Measurements from ENCODE around the gene ZEB1.
A peak's percentile ranks its signal among the peaks of the same experiment; 100 is the strongest.

Gene ZEB1

DNA sequence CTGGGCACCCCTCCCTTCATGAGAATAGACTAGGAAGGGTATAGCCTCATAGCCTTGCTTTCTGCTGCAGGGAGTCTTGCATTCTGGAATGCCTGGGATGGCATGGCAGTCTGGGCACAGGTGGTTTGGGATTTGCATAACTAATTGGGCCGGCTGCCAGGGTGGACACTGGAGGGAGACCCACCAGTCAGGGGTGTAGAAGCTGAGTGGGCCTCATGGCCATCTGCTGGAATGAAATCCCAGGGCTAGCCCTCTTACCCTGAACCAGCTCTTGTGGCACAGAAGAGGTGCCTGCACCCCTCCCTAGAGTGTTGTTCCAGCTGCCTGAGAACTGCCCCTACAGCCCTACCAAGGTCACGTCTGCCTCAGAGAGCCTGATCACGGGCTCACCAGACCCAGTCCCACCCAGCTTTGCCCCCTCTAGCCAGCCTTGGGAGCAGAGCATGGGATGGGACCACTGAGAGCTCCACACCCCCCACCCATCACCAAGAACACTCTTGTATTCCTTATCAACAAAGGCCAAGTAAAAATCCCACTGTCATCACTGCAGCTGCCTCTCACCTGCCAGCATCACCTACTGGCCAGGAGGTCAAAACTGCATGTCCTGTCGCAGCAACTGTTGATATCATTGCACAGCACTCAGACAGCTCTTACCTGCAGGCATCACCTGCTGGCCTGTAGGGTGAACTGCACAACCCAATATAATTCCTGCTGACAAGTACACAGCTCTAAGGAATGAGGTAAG is 148.9 kb downstream of the ZEB1 start:
- Histone ChIP-seq H3K4me2 (ENCODE audit: low read length) (no peak overlapping the region), H3K4me1 (ENCODE audit: control insufficient read depth, low read length) (no peaks in the 10 kb centered on the region), H3K9me2 (replicated peaks; ENCODE audit: control insufficient read depth, low read length) (no peaks in the 10 kb centered on the region), H4K20me1 (ENCODE audit: control insufficient read depth, insufficient read depth, low read depth, low read length) (no peaks in the 10 kb centered on the region), H3K4me3 (ENCODE audit: low read length) (no peak overlapping the region), H3K27ac (ENCODE audit: low read depth, low read length) (no peak overlapping the region), H3K79me2 (ENCODE audit: control insufficient read depth, low read length) (no peaks in the 10 kb centered on the region), H3K36me3 (ENCODE audit: control insufficient read depth, low read length) (peaks cover 49% of the 10 kb centered on the region), H3K9me3 (ENCODE audit: control insufficient read depth, insufficient read depth, low read length) (peaks cover 18% of the 10 kb centered on the region; the same call in 1 of the 2 replicates), H3F3A (ENCODE audit: control insufficient read depth, insufficient read depth) (0 out of 2 replicates have a peak, but pooled peaks cover 4% of the 10 kb centered on the region), H3K27me3 (ENCODE audit: control insufficient read depth, low read length) (no peaks in the 10 kb centered on the region)
- TF ChIP-seq, protein P1, sequence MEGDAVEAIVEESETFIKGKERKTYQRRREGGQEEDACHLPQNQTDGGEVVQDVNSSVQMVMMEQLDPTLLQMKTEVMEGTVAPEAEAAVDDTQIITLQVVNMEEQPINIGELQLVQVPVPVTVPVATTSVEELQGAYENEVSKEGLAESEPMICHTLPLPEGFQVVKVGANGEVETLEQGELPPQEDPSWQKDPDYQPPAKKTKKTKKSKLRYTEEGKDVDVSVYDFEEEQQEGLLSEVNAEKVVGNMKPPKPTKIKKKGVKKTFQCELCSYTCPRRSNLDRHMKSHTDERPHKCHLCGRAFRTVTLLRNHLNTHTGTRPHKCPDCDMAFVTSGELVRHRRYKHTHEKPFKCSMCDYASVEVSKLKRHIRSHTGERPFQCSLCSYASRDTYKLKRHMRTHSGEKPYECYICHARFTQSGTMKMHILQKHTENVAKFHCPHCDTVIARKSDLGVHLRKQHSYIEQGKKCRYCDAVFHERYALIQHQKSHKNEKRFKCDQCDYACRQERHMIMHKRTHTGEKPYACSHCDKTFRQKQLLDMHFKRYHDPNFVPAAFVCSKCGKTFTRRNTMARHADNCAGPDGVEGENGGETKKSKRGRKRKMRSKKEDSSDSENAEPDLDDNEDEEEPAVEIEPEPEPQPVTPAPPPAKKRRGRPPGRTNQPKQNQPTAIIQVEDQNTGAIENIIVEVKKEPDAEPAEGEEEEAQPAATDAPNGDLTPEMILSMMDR (IDR thresholded peaks at IDR 0.05; ENCODE audit: low read depth, low read length, poor library complexity, severe bottlenecking), result peak; percentile 34
- no peak for TF ChIP-seq EZH2phosphoT487 (IDR thresholded peaks at IDR 0.05; ENCODE audit: borderline replicate concordance, low read length)

GRCh38 chr10:31468536-31468859 is 149.5 kb downstream of the ZEB1 start:
- H3K36me3 ChIP-seq (ENCODE audit: control insufficient read depth, low read length), result peaks cover 44% of the 10 kb centered on the region
- H3K27me3 ChIP-seq (ENCODE audit: control insufficient read depth, low read length), result no peaks in the 10 kb centered on the region
- H3K4me3 ChIP-seq (ENCODE audit: low read length), result no peak overlapping the region
- TF ChIP-seq EZH2phosphoT487 (IDR thresholded peaks at IDR 0.05; ENCODE audit: borderline replicate concordance, low read length), result no peak
- TF ChIP-seq, protein P1 (IDR thresholded peaks at IDR 0.05; ENCODE audit: low read depth, low read length, poor library complexity, severe bottlenecking), result no peak
- no peak overlapping the region for H3K27ac ChIP-seq (ENCODE audit: low read depth, low read length)
- H3K4me1 ChIP-seq (ENCODE audit: control insufficient read depth, low read length), result no peaks in the 10 kb centered on the region
- no peaks in the 10 kb centered on the region for H4K20me1 ChIP-seq (ENCODE audit: control insufficient read depth, insufficient read depth, low read depth, low read length)
- peaks cover 13% of the 10 kb centered on the region; the same call in 1 of the 2 replicates for H3K9me3 ChIP-seq (ENCODE audit: control insufficient read depth, insufficient read depth, low read length)
- 0 out of 2 replicates have a peak, but pooled peaks cover 4% of the 10 kb centered on the region for H3F3A ChIP-seq (ENCODE audit: control insufficient read depth, insufficient read depth)
- no peaks in the 10 kb centered on the region for H3K9me2 ChIP-seq (replicated peaks; ENCODE audit: control insufficient read depth, low read length)
- no peaks in the 10 kb centered on the region for H3K79me2 ChIP-seq (ENCODE audit: control insufficient read depth, low read length)
- no peak overlapping the region for H3K4me2 ChIP-seq (ENCODE audit: low read length)

- Histone ChIP-seq H3K4me1 (ENCODE audit: control insufficient read depth, low read length) (no peaks in the 10 kb centered on the region), H3F3A (ENCODE audit: control insufficient read depth, insufficient read depth) (no peaks in the 10 kb centered on the region), H4K20me1 (ENCODE audit: control insufficient read depth, insufficient read depth, low read depth, low read length) (no peaks in the 10 kb centered on the region), H3K27ac (ENCODE audit: low read depth, low read length) (no peak overlapping the region), H3K9me3 (ENCODE audit: control insufficient read depth, insufficient read depth, low read length) (no peaks in the 10 kb centered on the region), H3K79me2 (ENCODE audit: control insufficient read depth, low read length) (no peaks in the 10 kb centered on the region), H3K4me3 (ENCODE audit: low read length) (no peak overlapping the region), H3K4me2 (ENCODE audit: low read length) (no peak overlapping the region), H3K27me3 (ENCODE audit: control insufficient read depth, low read length) (no peaks in the 10 kb centered on the region), H3K9me2 (replicated peaks; ENCODE audit: control insufficient read depth, low read length) (no peaks in the 10 kb centered on the region), H3K36me3 (ENCODE audit: control insufficient read depth, low read length) (0 out of 2 replicates have a peak, but pooled peaks cover 3% of the 10 kb centered on the region)
- TF ChIP-seq EZH2phosphoT487 (IDR thresholded peaks at IDR 0.05; ENCODE audit: borderline replicate concordance, low read length), result no peak
- TF ChIP-seq, protein P1 (IDR thresholded peaks at IDR 0.05; ENCODE audit: low read depth, low read length, poor library complexity, severe bottlenecking), result no peak
Measured at GRCh38 chr10:31475519-31475918, 156.5 kb downstream of the ZEB1 start.

Data from DOHH2 (cell line).